H1 (cell line): ENCODE results near the gene SMIM38.

ENCODE experiments used
- CTCF ChIP-seq, 3 experiments: IDR thresholded peaks; 1 replicate in 2 of 3; 2 replicates in 1 of 3; pipeline versions ENCODE4 v1.5.1 to v1.6.1; 2011; ENCODE audit warnings: low read length in 3 of 3, mild to moderate bottlenecking in 3 of 3, inconsistent platforms in 2 of 3, low read depth in 1 of 3, moderate library complexity in 1 of 3; ENCODE audit not compliant: insufficient read depth in 1 of 3; ENCODE audit errors: control extremely low read depth in 1 of 3
- HDAC6 ChIP-seq: IDR thresholded peaks from one replicate; pipeline ENCODE4 v1.7.1; 2012; ENCODE audit warnings: low read depth, mild to moderate bottlenecking, inconsistent platforms, low read length, moderate library complexity
- POLR2A ChIP-seq, 2 experiments: IDR thresholded peaks; 1 replicate in 1 of 2; 2 replicates in 1 of 2; pipeline ENCODE4 v1.6.1; 2011; ENCODE audit warnings: low read depth in 2 of 2, low read length in 2 of 2, mild to moderate bottlenecking in 2 of 2; ENCODE audit errors: control extremely low read depth in 1 of 2

DNA sequence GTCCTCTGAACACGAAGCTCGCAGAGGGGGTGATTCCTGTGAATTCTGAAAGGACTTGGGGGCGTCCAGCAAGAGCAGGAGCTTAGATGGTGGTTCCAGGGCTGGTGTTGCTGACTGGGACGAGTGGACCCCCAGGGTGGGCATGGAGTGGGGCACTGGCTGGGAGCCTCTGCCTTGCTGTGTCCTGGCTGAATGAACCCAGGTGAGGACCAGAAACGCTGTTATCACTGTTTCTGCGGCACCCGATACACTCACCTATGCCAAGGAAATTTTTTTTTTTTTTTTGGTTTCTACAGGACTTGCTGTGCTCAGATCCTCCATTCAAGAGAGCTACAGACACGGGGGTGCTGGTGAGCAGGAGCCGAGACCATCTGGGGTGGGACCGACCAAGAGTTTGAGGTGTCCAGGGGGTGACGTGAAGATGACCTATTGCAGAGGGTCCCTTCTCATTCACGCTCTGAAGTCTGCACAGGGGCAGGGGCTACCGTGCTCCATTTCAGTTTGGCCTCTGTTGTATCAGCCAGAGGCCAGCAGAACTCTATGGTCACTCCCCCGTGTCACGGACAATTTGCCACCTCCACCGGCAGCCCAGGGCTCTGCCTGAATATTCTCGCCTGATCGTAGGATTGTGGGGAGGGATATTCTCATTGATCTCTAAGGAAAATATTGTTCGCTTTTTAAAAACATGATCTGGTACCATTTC is 3.6 kb downstream of the SMIM38 start:
- no peak for TF ChIP-seq POLR2A (IDR thresholded peaks at IDR 0.05; ENCODE audit: control extremely low read depth in 1 of 2, low read depth in 2 of 2, low read length in 2 of 2)
- TF ChIP-seq CTCF (IDR thresholded peaks at IDR 0.05; ENCODE audit: control extremely low read depth in 1 of 3, insufficient read depth in 1 of 3, low read depth in 1 of 3, low read length in 3 of 3) = no peak
- no peak for TF ChIP-seq HDAC6
